GM10266 (cell line): ENCODE measurements around the gene ADAMTS17.

Experiments used
- DNase-seq: peaks from one replicate; pipeline ENCODE4 v3.0.0; 2012; ENCODE audit errors: extremely low spot score
- CTCF ChIP-seq: IDR thresholded peaks from 2 replicates; pipeline ENCODE4 v1.5.1; 2012; ENCODE audit warnings: mild to moderate bottlenecking, low read depth; ENCODE audit not compliant: control insufficient read depth, insufficient read depth; ENCODE audit errors: missing control alignments

The ADAMTS17 gene

GRCh38 chr15:100372739-100373119 lies 31.0 kb upstream of the ADAMTS17 start:
- no peak for TF ChIP-seq CTCF

GRCh38 chr15:100355342-100355741 lies 13.6 kb upstream of the ADAMTS17 start:
- DNase-seq = no peak
- no peak for TF ChIP-seq CTCF

More at GRCh38 chr15:100372739-100373119, 31.0 kb upstream of the ADAMTS17 start:
- DNase-seq = no peak

GRCh38 chr15:100353449-100353848 lies 11.7 kb upstream of the ADAMTS17 start:
- no peak for DNase-seq
- no peak for TF ChIP-seq CTCF

GRCh38 chr15:100350434-100351226 lies 8.9 kb upstream of the ADAMTS17 start:
- DNase-seq = no peak
- TF ChIP-seq CTCF = no peak

- DNase-seq = peak; percentile 79
Observed at GRCh38 chr15:100349696-100350433, 8.1 kb upstream of the ADAMTS17 start.

GRCh38 chr15:100349321-100349695 lies 7.5 kb upstream of the ADAMTS17 start:
- TF ChIP-seq CTCF = no peak
- DNase-seq = no peak

More at GRCh38 chr15:100349696-100350433, 8.1 kb upstream of the ADAMTS17 start:
- peak; percentile 82 for TF ChIP-seq CTCF

- TF ChIP-seq CTCF = no peak
- DNase-seq = no peak
Observed at GRCh38 chr15:100348578-100348977, 6.8 kb upstream of the ADAMTS17 start.
